HepG2 (cell line): Measurements from ENCODE around the gene NUAK1. TPM values are rescaled to one million over a fixed set of nuclear protein-coding genes. Genes with fewer than 3 reads are reported as not detected.

ENCODE experiments used
- ATAC-seq: fragments of 200-7000 bp; cut with Tn5 transposase; 3 replicates; pipeline ENCODE4 v1.9.1; 2020; ENCODE audit warnings: mild to moderate bottlenecking, moderate library complexity
- BruUV-seq: library from RNA; stranded (reverse); fragments of 400-500 nt; replicated peaks from 2 replicates; lab custom pipeline; 2021; lab: Mats Ljungman, UMichigan
- CTCF ChIA-PET: fragments of 300-600 bp; formaldehyde crosslinking; extraction: SDS; loops from one replicate; lab custom pipeline; 2021; ENCODE audit warnings: low total read pairs, inconsistent platforms, low intra/inter-chr PET ratio; lab: Yijun Ruan, JAX
- POLR2A ChIA-PET: fragments of 350-600 bp; sonication (Branson Sonifier 250); formaldehyde crosslinking; loops from one replicate; lab custom pipeline; 2020; ENCODE audit warnings: antibody characterized with exemption, inconsistent platforms; lab: Yijun Ruan, JAX
- DNase-seq: peaks from one replicate; pipeline ENCODE4 v3.0.0-alpha.2; 2015; ENCODE audit warnings: low spot score
- FAIRE-seq: peaks from 3 replicates; lab custom pipeline; 2011; peaks lifted over from hg19 to GRCh38; lab: Jason Lieb, UNC
- H2AFZ ChIP-seq: one replicate; pipeline ENCODE4 v1.6.1; 2011; ENCODE audit warnings: low read length, inconsistent platforms
- H3K27ac ChIP-seq: fragments of 300-600 bp; 3 replicates; pipeline ENCODE4 v1.8.0; 2011; ENCODE audit warnings: mixed run types, mild to moderate bottlenecking, mixed read lengths, low read length, inconsistent platforms; ENCODE audit not compliant: insufficient read depth; ENCODE audit errors: extremely low read length
- H3K27me3 ChIP-seq, 2 experiments: fragments of 200-600 bp in 1 of 2; 2 replicates in 1 of 2; 3 replicates in 1 of 2; pipeline versions ENCODE4 v1.6.0 to v1.8.0; 2011; ENCODE audit warnings: low read length in 2 of 2, mild to moderate bottlenecking in 2 of 2, moderate library complexity in 2 of 2, inconsistent platforms in 1 of 2; ENCODE audit not compliant: insufficient read depth in 2 of 2, control insufficient read depth in 1 of 2
- H3K36me3 ChIP-seq, 2 experiments: fragments of 200-600 bp in 1 of 2; replicated peaks in 1 of 2; 2 replicates in 1 of 2; 3 replicates in 1 of 2; pipeline versions ENCODE4 v1.5.1 to v1.8.0; 2011; ENCODE audit warnings: low read length in 2 of 2, inconsistent platforms in 1 of 2; ENCODE audit not compliant: insufficient read depth in 2 of 2, control insufficient read depth in 1 of 2
- H3K4me1 ChIP-seq: 2 replicates; pipeline ENCODE4 v1.5.1; 2012; ENCODE audit warnings: low read length, inconsistent platforms; ENCODE audit not compliant: insufficient read depth
- H3K4me2 ChIP-seq: 2 replicates; pipeline ENCODE4 v1.6.0; 2011; ENCODE audit warnings: low read depth, low read length, inconsistent platforms
- H3K4me3 ChIP-seq, 3 experiments: fragments of 200-600 bp in 1 of 3; sonication (generic), shearing (Covaris generic) in 1 of 3; replicated peaks in 1 of 3; 2 replicates each; pipeline ENCODE4 v1.5.1; 2011 to 2016; ENCODE audit warnings: low read length in 3 of 3, inconsistent platforms in 2 of 3, low read depth in 2 of 3, mild to moderate bottlenecking in 2 of 3, control low read depth in 1 of 3, mixed read lengths in 1 of 3; ENCODE audit not compliant: insufficient read depth in 1 of 3
- H3K79me2 ChIP-seq: one replicate; pipeline ENCODE4 v1.6.1; 2011; ENCODE audit warnings: low read length, inconsistent platforms; ENCODE audit not compliant: insufficient read depth
- H3K9ac ChIP-seq: 2 replicates; pipeline ENCODE4 v1.6.0; 2011; ENCODE audit warnings: mild to moderate bottlenecking, low read depth, low read length, inconsistent platforms; ENCODE audit not compliant: insufficient read depth
- H3K9me3 ChIP-seq: 2 replicates; pipeline ENCODE4 v1.5.1; 2012; ENCODE audit warnings: mild to moderate bottlenecking, low read length
- H4K20me1 ChIP-seq: 2 replicates; pipeline ENCODE4 v1.6.0; 2011; ENCODE audit warnings: inconsistent platforms, mild to moderate bottlenecking, low read length, moderate library complexity; ENCODE audit not compliant: insufficient read depth
- DDIT3 ChIP-seq: sonication (generic); formaldehyde crosslinking; IDR thresholded peaks from 2 replicates; pipeline ENCODE4 v1.4.0; 2020; ENCODE audit warnings: mild to moderate bottlenecking, missing genetic modification reagents
- GMEB2 ChIP-seq: IDR thresholded peaks from 2 replicates; pipeline ENCODE4 v1.6.1; 2016; ENCODE audit warnings: missing biosample characterization, missing genetic modification reagents, low read depth
- PCBP1 ChIP-seq: fragments of 200-400 bp; formaldehyde crosslinking; IDR thresholded peaks from 2 replicates; pipeline ENCODE4 v1.6.1; 2017; ENCODE audit warnings: mild to moderate bottlenecking, low read depth, low read length, borderline replicate concordance
- PCBP2 ChIP-seq: fragments of 200-400 bp; formaldehyde crosslinking; optimal IDR thresholded peaks from 2 replicates; pipeline ENCODE3; 2018; ENCODE audit warnings: low read length, low read depth; ENCODE audit not compliant: poor library complexity, severe bottlenecking
- TBL1XR1 ChIP-seq: fragments of 150-350 bp; IDR thresholded peaks from 2 replicates; pipeline ENCODE4 v1.6.1; 2014; ENCODE audit warnings: borderline replicate concordance, low read length; ENCODE audit not compliant: partially characterized antibody
- ZBTB4 ChIP-seq: sonication (generic); formaldehyde crosslinking; IDR thresholded peaks from 2 replicates; pipeline ENCODE4 v1.4.0; 2020; ENCODE audit warnings: missing genetic modification reagents, mild to moderate bottlenecking, borderline replicate concordance
- ZNF275 ChIP-seq: sonication (generic); formaldehyde crosslinking; IDR thresholded peaks from 2 replicates; pipeline ENCODE4 v1.8.0; 2022; ENCODE audit warnings: missing genetic modification reagents, mild to moderate bottlenecking, inconsistent platforms, borderline replicate concordance
- ZNF557 ChIP-seq: sonication (generic); formaldehyde crosslinking; IDR thresholded peaks from 2 replicates; pipeline ENCODE4 v1.4.0; 2020; ENCODE audit warnings: missing genetic modification reagents
- ZNF687 ChIP-seq: sonication (generic); formaldehyde crosslinking; IDR thresholded peaks from 2 replicates; pipeline ENCODE4 v1.5.1; 2020; ENCODE audit warnings: mild to moderate bottlenecking, missing genetic modification reagents, moderate library complexity
- ZNF768 ChIP-seq: sonication (generic); formaldehyde crosslinking; IDR thresholded peaks from 2 replicates; pipeline ENCODE4 v1.4.0; 2020; ENCODE audit warnings: missing genetic modification reagents
- WGBS: methylation state at CpG from one replicate; pipeline ENCODE4 v1.1.6; 2017; ENCODE audit warnings: low lambda C conversion rate; 5-methylcytosine and 5-hydroxymethylcytosine counted together
- in situ Hi-C: cut with HindIII; loops from 2 replicates; pipeline ENCODE4 v1.10.0; 2017; ENCODE audit warnings: low pct_unique_long_range_greater_than_20kb; ENCODE audit not compliant: extremely low pct_ligation_motif_present
- intact Hi-C: fragments of 100-400 bp; cut with micrococcal nuclease; formaldehyde crosslinking; loops from one replicate; pipeline ENCODE4 v1.10.0; 2022; ENCODE audit not compliant: unreplicated experiment
- polyA plus RNA-seq, 8 experiments: library from polyadenylated mRNA; depleted of rRNA in 3 of 8; stranded (reverse) in 7 of 8; unstranded in 1 of 8; fragments of >200 nt; fragmentation: Illumina TruSeq in 4 of 8; extraction: Trizol in 4 of 8; gene quantifications; 2 replicates each; pipeline versions ENCODE4 v1.2.1 to v1.2.3, GENCODE V29; 2011 to 2016; ENCODE audit warnings: low read depth in 4 of 8, missing spikeins in 1 of 8, mixed read lengths in 1 of 8; ENCODE audit not compliant: insufficient read depth in 1 of 8
- total RNA-seq, 5 experiments: library from RNA; depleted of rRNA; stranded (reverse); fragments of >200 nt; fragmentation: Illumina TruSeq; extraction: Trizol; gene quantifications; 2 replicates each; pipeline ENCODE4 v1.2.3, GENCODE V29; 2016; ENCODE audit warnings: low read depth in 1 of 5

The NUAK1 gene
- total and polyA plus RNA-seq, 2 of the 13 experiments (the other 11 are each of a cell fraction or from before 2014, with no cell fraction given), result 1.7 to 1.9 TPM

GRCh38 chr12:106078358-106079010 is 60.3 kb downstream of the NUAK1 start (continued):
- TF ChIP-seq PCBP1 (no peak), ZNF687 (no peak)

GRCh38 chr12:106074706-106075392 is 63.9 kb downstream of the NUAK1 start:
- Histone ChIP-seq H3K4me1 (no peaks in the 10 kb centered on the region), H4K20me1 (no peaks in the 10 kb centered on the region), H3K36me3 (peaks cover 0 to 2% of the 10 kb centered on the region in 2 experiments; a peak in 1 of 5 replicates), H3K4me2 (no peak overlapping the region), H3K4me3 (no peak overlapping the region), H3K9me3 (no peaks in the 10 kb centered on the region), H3K27ac (no peak overlapping the region), H3K9ac (no peak overlapping the region), H3K27me3 (no peaks in the 10 kb centered on the region), H3K79me2 (no peaks in the 10 kb centered on the region), H2AFZ (no peak overlapping the region)
- intact Hi-C loops (no loop called here), in situ Hi-C loops (no loop called here)
- no peak for ATAC-seq
- 87% methylated on average over 11 of the region's 11 CpGs for WGBS
- CTCF ChIA-PET, result no interaction called here
- FAIRE-seq, result no peak
- no TSS peak for BruUV-seq
- POLR2A ChIA-PET, result no interaction called here
- DNase-seq, result no peak
- TF ChIP-seq ZNF557 (CRISPR knock-in tag), result no peak
- TF ChIP-seq GMEB2 (CRISPR knock-in tag), result no peak
- no peak for TF ChIP-seq DDIT3 (CRISPR knock-in tag)
- TF ChIP-seq ZNF275 (CRISPR knock-in tag), result no peak
- TF ChIP-seq ZNF768 (CRISPR knock-in tag), result no peak
- no peak for TF ChIP-seq TBL1XR1
- no peak for TF ChIP-seq PCBP2
- TF ChIP-seq ZBTB4 (CRISPR knock-in tag), result no peak
